Islet of Langerhans (tissue), 1 donor: ENCODE data around the gene GABRR2.

Experiments
- FAIRE-seq: peaks from one replicate; lab custom pipeline; 2011; peaks lifted over from hg19 to GRCh38; lab: Jason Lieb, UNC

GABRR2 gene

GRCh38 chr6:89290401-89291155 is 24.5 kb downstream of the GABRR2 start:
- no peak for FAIRE-seq

DNA sequence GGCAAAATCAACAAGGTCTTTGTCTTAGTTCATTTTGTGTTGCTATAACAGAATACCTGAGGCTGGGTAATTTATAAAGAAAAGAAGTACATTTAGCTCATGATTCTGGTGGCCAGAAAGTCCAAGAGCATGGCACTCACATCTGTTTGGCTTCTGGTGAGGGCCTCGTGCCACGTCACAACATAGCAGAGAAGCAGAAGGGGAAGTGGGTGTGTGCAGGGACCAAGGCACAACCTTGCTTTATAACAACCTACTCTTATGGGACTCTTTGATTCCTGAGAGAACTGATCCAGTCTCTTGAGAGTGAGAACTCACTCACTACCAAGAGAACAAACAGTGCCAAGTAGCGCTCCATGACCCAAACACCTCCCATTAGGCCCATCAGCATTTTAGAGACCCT is 25.4 kb downstream of the GABRR2 start:
- FAIRE-seq: no peak

DNA sequence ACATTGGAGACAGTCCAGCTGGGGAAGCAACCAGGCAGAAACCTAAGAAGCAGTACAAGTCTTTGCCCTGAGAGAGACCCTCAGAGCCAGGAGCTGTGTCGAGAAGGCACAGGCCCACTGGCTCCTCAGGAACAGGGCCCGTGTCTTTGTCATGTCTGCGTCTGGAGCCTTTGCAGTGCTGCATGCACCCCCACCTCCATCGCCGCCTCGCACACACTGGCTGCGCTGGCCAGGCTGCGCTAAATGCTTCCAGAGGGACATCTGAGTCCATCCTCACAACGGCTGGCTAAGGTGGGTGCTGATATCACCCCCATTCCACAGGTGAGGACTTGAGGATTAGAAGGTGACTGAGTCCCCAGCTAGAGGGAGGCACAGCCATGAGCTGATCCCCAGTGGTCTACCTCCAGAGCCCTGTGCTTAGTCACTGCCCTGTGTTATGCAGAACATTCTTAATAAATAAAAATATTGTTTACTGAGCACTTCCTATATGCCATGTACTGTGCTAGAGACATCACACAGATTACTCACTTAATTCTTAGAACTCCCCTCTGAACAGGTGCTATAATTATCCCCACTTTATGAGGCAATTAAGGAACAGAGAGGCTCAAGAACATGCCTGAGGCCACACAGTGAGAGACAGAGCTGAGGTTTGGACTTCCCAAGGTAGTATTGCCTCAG is 27.6 kb downstream of the GABRR2 start:
- no peak for FAIRE-seq

DNA sequence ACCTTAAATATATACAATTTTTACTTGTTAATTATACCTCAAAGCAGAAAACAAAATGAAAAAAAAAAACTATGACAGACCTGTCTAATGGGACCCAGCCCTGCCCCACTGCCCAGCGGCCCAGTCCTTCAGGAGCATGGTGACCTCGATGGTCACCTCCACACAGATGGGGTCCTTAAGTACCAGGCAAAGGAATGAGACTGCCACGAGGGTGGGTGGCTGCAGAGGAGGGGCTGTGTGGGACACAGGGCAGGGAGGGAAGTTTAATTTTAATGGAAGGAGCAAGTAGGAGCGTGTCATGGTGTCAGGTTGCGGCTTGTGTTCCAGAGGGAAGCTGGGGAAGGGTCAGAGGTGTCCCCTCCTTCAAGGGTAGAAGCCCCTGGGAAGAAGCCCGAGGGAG is 28.6 kb downstream of the GABRR2 start:
- no peak for FAIRE-seq

DNA sequence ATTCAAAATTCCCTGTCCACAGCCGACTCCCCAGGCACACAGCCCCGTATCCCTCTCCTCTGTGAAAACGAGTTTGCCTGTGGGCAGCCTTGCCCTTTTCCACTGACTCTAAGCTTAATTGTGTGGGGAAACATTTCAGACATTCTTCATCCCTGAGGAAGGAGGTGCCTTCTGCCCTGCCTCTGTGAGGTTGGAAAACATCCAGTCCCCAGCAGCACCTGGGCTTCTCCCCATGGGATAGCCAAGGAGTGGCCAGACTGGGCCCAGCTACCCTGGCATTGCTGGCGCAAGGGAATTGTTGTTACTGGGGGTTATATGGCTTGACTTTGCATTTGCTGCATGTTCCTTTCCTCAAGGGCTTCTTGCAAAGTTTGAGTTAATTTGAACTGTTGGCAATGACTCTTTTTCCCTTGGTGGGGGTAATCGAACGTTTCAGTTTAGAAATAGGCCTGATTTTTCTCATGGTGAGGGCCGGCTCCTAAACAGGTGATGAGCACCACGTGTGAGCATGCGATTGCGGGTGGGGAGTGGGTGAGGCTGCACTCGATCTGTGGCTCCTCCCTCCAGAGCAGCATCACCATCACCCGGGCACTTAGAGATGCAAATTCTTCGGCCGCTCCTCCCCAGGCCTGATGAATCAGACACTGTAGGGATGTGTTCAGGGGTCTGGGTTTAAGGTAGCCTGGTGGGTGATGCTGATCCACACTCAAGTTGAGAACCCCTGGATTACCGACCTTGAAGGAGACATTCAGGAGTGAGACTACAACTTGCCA is 29.9 kb downstream of the GABRR2 start:
- no peak for FAIRE-seq

DNA sequence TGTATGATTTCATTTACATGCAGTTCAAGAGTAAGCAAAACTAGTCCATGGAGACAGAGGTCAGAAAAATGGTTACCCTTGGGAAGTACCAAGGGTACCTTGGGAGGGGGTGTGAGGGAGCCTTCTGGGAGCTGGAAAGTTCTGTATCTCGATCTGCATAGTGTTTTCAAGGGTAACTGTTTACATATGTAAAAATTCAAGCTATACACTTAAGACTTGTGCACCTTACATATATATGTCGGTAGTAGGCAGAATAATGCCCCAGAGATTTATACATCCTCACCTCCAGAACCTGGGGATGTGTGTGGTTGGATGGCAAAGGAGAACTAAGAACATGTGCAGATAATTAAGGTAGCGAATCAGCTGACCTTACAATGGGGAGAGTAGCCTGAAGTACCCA is 31.0 kb downstream of the GABRR2 start:
- FAIRE-seq: no peak

DNA sequence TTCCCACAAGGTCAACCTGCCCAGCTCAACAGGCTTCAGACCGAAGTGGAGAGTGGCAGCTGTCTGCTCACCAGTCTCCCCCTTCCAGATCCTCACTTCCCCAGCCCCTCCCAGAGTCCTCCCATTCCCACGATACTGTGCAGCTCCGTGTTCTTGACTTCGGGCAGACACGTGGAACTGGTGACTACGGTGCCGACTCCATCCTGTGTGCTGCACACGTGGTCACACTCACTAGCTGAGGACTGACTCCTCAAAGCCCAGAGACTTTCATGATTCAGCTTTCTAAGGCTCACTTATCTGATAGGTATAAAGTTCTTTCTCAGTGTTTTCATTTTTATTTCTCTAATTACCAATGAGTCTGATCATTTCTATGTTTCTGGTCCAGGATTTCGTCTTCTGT is 32.4 kb downstream of the GABRR2 start:
- no peak for FAIRE-seq

DNA sequence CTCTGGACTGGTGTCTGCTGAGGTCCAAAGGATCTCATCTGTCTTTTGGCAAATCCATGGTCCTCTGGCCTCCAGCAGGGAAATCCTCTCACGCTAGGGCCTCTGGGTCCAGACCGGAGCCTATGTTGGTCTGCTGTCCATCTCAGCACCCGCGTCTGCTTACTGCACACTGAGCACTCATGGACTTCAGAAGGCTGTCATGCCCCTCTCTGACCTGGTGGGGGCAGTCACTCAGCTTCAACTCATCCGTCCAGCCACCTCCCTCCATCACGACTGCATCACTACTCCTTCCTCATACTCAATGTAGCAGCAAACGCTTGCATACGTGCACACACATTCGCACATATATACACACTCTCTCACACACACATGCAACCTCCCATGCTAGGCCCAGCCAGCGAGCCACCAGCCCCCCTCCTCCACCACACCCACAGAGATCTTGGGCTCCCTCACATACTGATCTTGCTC is 33.3 kb downstream of the GABRR2 start:
- no peak for FAIRE-seq

DNA sequence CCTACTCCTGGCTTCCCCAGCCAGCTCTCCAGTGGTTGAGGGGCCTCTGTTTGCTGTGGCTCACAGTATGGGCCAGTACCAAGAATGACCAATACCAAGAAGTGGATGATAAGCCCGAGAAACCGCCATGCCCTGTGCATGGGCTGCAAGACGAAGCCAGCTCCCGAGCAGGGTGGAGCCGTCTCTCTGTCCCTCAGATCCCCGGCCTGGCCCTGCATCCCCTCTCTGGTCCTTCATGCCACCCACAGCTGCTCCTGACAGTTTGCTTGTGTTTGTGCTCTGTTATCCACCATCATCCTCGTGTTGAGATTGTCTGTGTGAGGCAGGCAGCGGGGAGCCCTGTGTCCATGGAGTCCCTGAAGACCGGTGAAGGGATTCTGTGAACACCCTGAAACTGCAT is 36.1 kb downstream of the GABRR2 start:
- no peak for FAIRE-seq

GRCh38 chr6:89275900-89276299 is 39.2 kb downstream of the GABRR2 start:
- FAIRE-seq: no peak

DNA sequence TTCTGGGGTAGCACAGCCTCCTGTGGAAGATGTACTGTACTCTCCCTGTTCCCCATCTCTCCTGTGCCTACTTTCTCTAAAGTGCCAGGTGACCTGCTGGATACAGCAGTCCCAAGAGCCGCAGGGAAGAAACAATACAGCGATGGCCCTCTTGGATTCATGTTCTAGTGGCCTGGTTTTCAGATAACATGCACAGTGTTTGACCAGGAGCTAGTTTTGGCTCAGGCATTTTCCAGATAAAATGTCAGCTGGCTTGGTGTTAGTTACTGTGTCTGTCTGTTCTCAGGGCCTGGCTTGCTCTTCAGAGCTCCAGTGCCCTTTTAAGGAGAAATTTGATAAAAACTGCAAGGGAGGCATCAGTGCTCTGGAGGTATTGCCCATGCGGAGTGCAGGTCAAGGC is 41.3 kb downstream of the GABRR2 start:
- FAIRE-seq: no peak

- FAIRE-seq: no peak
Measured at GRCh38 chr6:89272596-89272995, 42.5 kb downstream of the GABRR2 start.

- FAIRE-seq: no peak
Measured at GRCh38 chr6:89270951-89271721, 44.0 kb downstream of the GABRR2 start.

GRCh38 chr6:89269981-89270380 is 45.1 kb downstream of the GABRR2 start:
- no peak for FAIRE-seq

DNA sequence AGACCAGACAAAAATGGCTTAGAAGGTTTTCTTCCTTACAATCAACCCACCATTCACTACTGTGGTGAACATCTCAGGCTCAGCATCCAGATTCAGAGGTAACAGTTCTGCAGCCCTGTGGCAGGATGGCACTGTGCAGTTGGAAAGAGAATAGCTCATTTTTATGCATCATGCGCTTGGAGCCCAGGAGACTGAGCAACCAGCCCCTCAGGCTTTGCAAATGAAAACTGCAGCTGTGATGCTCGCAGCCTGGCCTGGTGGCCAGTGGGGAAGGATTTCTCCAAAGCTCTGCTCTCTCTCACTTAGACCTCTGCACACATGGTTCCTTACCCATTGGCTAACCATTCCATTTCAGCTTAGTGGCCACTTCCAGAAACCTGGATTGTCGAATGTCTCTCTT is 45.8 kb downstream of the GABRR2 start:
- FAIRE-seq: no peak

- no peak for FAIRE-seq
Measured at GRCh38 chr6:89268776-89269175, 46.3 kb downstream of the GABRR2 start.

DNA sequence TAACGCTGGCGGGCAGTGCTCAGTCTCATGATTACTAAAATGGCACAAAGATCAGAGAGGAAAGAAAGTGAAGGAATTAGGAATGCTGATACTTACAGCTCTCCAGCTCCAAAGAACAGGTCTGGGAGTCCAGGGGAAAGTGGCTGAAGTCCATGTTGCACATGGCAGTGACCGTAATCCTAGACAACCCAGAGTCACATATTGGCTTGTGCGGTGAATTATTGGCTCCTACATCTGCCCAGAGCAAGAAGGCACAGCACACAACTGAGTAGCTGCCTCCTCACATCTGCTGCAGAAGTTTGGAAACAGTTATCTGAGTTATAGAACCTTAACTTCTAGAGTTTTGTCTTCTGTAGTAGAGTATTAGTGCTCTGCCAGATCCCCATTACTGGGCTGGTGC is 47.2 kb downstream of the GABRR2 start:
- FAIRE-seq: no peak

DNA sequence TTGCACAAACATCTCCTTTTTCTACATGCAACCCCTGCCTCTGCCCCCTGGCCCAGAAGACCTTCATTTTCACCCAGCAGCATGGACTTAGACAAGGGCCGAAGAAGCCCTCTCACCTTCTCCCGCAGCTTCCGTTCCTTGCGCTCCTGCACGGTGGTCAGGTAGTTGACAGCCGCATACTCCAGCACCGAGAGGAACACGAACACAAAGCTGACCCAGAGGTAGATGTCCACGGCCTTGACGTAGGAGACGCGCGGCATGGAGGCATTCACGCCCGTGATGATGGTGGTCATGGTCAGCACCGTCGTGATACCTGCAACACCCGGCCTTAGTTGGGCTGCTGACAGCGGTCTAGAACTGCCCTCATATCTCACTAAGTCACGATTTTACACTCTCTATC is 50.8 kb downstream of the GABRR2 start:
- no peak for FAIRE-seq

- FAIRE-seq: no peak
Measured at GRCh38 chr6:89260832-89261231, 54.3 kb downstream of the GABRR2 start.

GRCh38 chr6:89260310-89260709 is 54.8 kb downstream of the GABRR2 start:
- no peak for FAIRE-seq

GRCh38 chr6:89258912-89259311 is 56.2 kb downstream of the GABRR2 start:
- FAIRE-seq: no peak

- FAIRE-seq: no peak
Measured at GRCh38 chr6:89257781-89258180, 57.3 kb downstream of the GABRR2 start.
